KMS-11 (cell line): Measurements from ENCODE around the gene RHBG.

Experiments used
- H2AFZ ChIP-seq: fragments of 200-600 bp; sonication (generic); 2 replicates; pipeline ENCODE4 v1.6.1; 2016; ENCODE audit warnings: antibody characterized with exemption, mixed run types, low read depth
- H3K27ac ChIP-seq: fragments of 200-600 bp; sonication (generic); 2 replicates; pipeline ENCODE4 v1.6.1; 2016; ENCODE audit warnings: mild to moderate bottlenecking, mixed run types
- H3K27me3 ChIP-seq: fragments of 200-600 bp; sonication (generic); 2 replicates; pipeline ENCODE4 v1.6.1; 2017; ENCODE audit warnings: mild to moderate bottlenecking, low read depth, mixed run types, moderate library complexity; ENCODE audit not compliant: insufficient read depth
- H3K36me3 ChIP-seq: fragments of 200-600 bp; sonication (generic); 2 replicates; pipeline ENCODE4 v1.6.1; 2017; ENCODE audit warnings: mild to moderate bottlenecking, mixed run types; ENCODE audit not compliant: insufficient read depth
- H3K4me1 ChIP-seq: fragments of 200-600 bp; sonication (generic); 2 replicates; pipeline ENCODE4 v1.6.1; 2016; ENCODE audit warnings: mild to moderate bottlenecking, low read depth, mixed run types; ENCODE audit not compliant: poor library complexity, severe bottlenecking
- H3K4me2 ChIP-seq: fragments of 200-600 bp; sonication (generic); 2 replicates; pipeline ENCODE4 v1.7.0; 2016; ENCODE audit warnings: mild to moderate bottlenecking, mixed run types
- H3K4me3 ChIP-seq: fragments of 200-600 bp; sonication (generic); IDR thresholded peaks from 2 replicates; pipeline ENCODE4 v1.6.1; 2017; ENCODE audit warnings: low read depth, low read length, mixed read lengths; ENCODE audit not compliant: insufficient read depth
- H3K79me2 ChIP-seq: fragments of 200-600 bp; sonication (generic); 2 replicates; pipeline ENCODE4 v1.6.1; 2016; ENCODE audit warnings: low read depth, mixed run types; ENCODE audit not compliant: insufficient read depth
- H3K9ac ChIP-seq: fragments of 200-600 bp; sonication (generic); 2 replicates; pipeline ENCODE4 v1.6.1; 2016; ENCODE audit warnings: mild to moderate bottlenecking, mixed run types
- H4K20me1 ChIP-seq: fragments of 200-600 bp; sonication (generic); 2 replicates; pipeline ENCODE4 v1.6.1; 2016; ENCODE audit warnings: mild to moderate bottlenecking, mixed run types; ENCODE audit not compliant: insufficient read depth
- CTCF ChIP-seq: fragments of 200-600 bp; sonication (generic); conservative IDR thresholded peaks from 2 replicates; pipeline ENCODE4 v1.6.1; 2017; ENCODE audit warnings: low read depth, mild to moderate bottlenecking, antibody characterized with exemption, low read length, moderate library complexity, mixed read lengths

Gene RHBG

GRCh38 chr1:156376146-156376545, 7.1 kb downstream of the RHBG start:
- Histone ChIP-seq H3K27me3 (peaks cover 66% of the 10 kb centered on the region), H4K20me1 (no peaks in the 10 kb centered on the region), H3K9ac (no peak overlapping the region), H3K4me3 (no peak overlapping the region), H3K36me3 (no peaks in the 10 kb centered on the region), H2AFZ (no peak overlapping the region), H3K4me2 (no peak overlapping the region), H3K27ac (no peak overlapping the region), H3K4me1 (no peaks in the 10 kb centered on the region), H3K79me2 (no peaks in the 10 kb centered on the region)
- TF ChIP-seq CTCF, result no peak; the same call in 1 of the 2 replicates

GRCh38 chr1:156376958-156377919, 8.2 kb downstream of the RHBG start:
- H2AFZ ChIP-seq, result no peak overlapping the region
- TF ChIP-seq CTCF, result no peak

GRCh38 chr1:156378557-156378956, 9.5 kb downstream of the RHBG start:
- H3K4me2 ChIP-seq, result no peak overlapping the region

More at GRCh38 chr1:156376958-156377919, 8.2 kb downstream of the RHBG start:
- H3K27me3 ChIP-seq, result peaks cover 55% of the 10 kb centered on the region
- H3K27ac ChIP-seq, result no peak overlapping the region
- no peak overlapping the region for H3K4me3 ChIP-seq
- no peaks in the 10 kb centered on the region for H3K36me3 ChIP-seq
- no peaks in the 10 kb centered on the region for H3K4me1 ChIP-seq
- no peaks in the 10 kb centered on the region for H3K79me2 ChIP-seq
- no peak overlapping the region for H3K9ac ChIP-seq
- no peaks in the 10 kb centered on the region for H4K20me1 ChIP-seq
- no peak overlapping the region for H3K4me2 ChIP-seq

More at GRCh38 chr1:156378557-156378956, 9.5 kb downstream of the RHBG start:
- no peaks in the 10 kb centered on the region for H3K36me3 ChIP-seq
- H3K79me2 ChIP-seq, result no peaks in the 10 kb centered on the region
- H3K4me3 ChIP-seq, result no peak overlapping the region
- H3K9ac ChIP-seq, result no peak overlapping the region
- H3K4me1 ChIP-seq, result no peaks in the 10 kb centered on the region
- H3K27ac ChIP-seq, result no peak overlapping the region
- no peak for TF ChIP-seq CTCF
- peaks cover 42% of the 10 kb centered on the region for H3K27me3 ChIP-seq
- H2AFZ ChIP-seq, result no peak overlapping the region
- no peaks in the 10 kb centered on the region for H4K20me1 ChIP-seq
